ENCODE data around the gene LRRC43.

The LRRC43 gene

GRCh38 chr12:122182887-122183587 is at the start of gene LRRC43:
TSS of gene LRRC43 (plus strand) at chr12:122183123. CDS start at chr12:122183145, 22 bp downstream.
- DNase-seq (ENCODE audit: low read depth in 2 of 2) = no peak

- no peak for DNase-seq (ENCODE audit: low read depth in 2 of 2)
Measured at GRCh38 chr12:122133192-122133950, 49.6 kb upstream of the LRRC43 start.

GRCh38 chr12:122135437-122136031 is 47.4 kb upstream of the LRRC43 start:
- DNase-seq (ENCODE audit: low read depth in 2 of 2) = no peak

GRCh38 chr12:122137229-122137628 is 45.7 kb upstream of the LRRC43 start:
- no peak for DNase-seq (ENCODE audit: low read depth in 2 of 2)

- no peak for DNase-seq (ENCODE audit: low read depth in 2 of 2)
Measured at GRCh38 chr12:122137681-122138080, 45.2 kb upstream of the LRRC43 start.

- no peak for DNase-seq (ENCODE audit: low read depth in 2 of 2)
Measured at GRCh38 chr12:122138181-122138580, 44.7 kb upstream of the LRRC43 start.

GRCh38 chr12:122138616-122139015 is 44.3 kb upstream of the LRRC43 start:
- DNase-seq (ENCODE audit: low read depth in 2 of 2) = no peak

- no peak for DNase-seq (ENCODE audit: low read depth in 2 of 2)
Measured at GRCh38 chr12:122139266-122139665, 43.7 kb upstream of the LRRC43 start.

GRCh38 chr12:122139941-122140340 is 43.0 kb upstream of the LRRC43 start:
- no peak for DNase-seq (ENCODE audit: low read depth in 2 of 2)

- no peak for DNase-seq (ENCODE audit: low read depth in 2 of 2)
Measured at GRCh38 chr12:122140467-122141257, 42.3 kb upstream of the LRRC43 start.

GRCh38 chr12:122141911-122142725 is 40.8 kb upstream of the LRRC43 start:
- DNase-seq (ENCODE audit: low read depth in 2 of 2) = no peak

GRCh38 chr12:122142857-122143256 is 40.1 kb upstream of the LRRC43 start:
- no peak for DNase-seq (ENCODE audit: low read depth in 2 of 2)

- DNase-seq (ENCODE audit: low read depth in 2 of 2) = no peak
Measured at GRCh38 chr12:122144885-122145284, 38.0 kb upstream of the LRRC43 start.

GRCh38 chr12:122145505-122146330 is 37.2 kb upstream of the LRRC43 start:
- no peak for DNase-seq (ENCODE audit: low read depth in 2 of 2)

- no peak for DNase-seq (ENCODE audit: low read depth in 2 of 2)
Measured at GRCh38 chr12:122147514-122148290, 35.2 kb upstream of the LRRC43 start.

GRCh38 chr12:122148657-122149056 is 34.3 kb upstream of the LRRC43 start:
- no peak for DNase-seq (ENCODE audit: low read depth in 2 of 2)

- no peak for DNase-seq (ENCODE audit: low read depth in 2 of 2)
Measured at GRCh38 chr12:122150127-122150681, 32.7 kb upstream of the LRRC43 start.

- DNase-seq (ENCODE audit: low read depth in 2 of 2) = no peak
Measured at GRCh38 chr12:122152754-122153153, 30.2 kb upstream of the LRRC43 start.

- no peak for DNase-seq (ENCODE audit: low read depth in 2 of 2)
Measured at GRCh38 chr12:122155705-122156104, 27.2 kb upstream of the LRRC43 start.
